Upper lobe of left lung (tissue), 6 donors: ENCODE results near the gene PLK5. TPM values are rescaled to one million over a fixed set of nuclear protein-coding genes. Genes with fewer than 3 reads are reported as not detected.

Experiments used
- ATAC-seq, 2 donors: fragments of 200-7000 bp; cut with Tn5 transposase; one replicate each; pipeline ENCODE4 v1.9.1; 2022; ENCODE audit warnings: mild to moderate bottlenecking in 2 of 2, moderate library complexity in 2 of 2; ENCODE audit not compliant: low FRiP score in 2 of 2
- DNase-seq, 2 donors: peaks; one replicate each; pipeline ENCODE4 v3.0.0-alpha.2; 2019 to 2020
- H3K27ac ChIP-seq, 4 donors: fragments of 200-600 bp; sonication (generic); one replicate each; pipeline ENCODE4 v1.5.1; 2016 to 2019
- H3K27me3 ChIP-seq, 4 donors: fragments of 200-600 bp; sonication (generic); one replicate each; pipeline ENCODE4 v1.5.1; 2017 to 2019
- H3K36me3 ChIP-seq, 4 donors: fragments of 200-600 bp; sonication (generic); one replicate each; pipeline ENCODE4 v1.5.1; 2016 to 2019
- H3K4me1 ChIP-seq, 4 donors: fragments of 200-600 bp; sonication (generic); one replicate each; pipeline ENCODE4 v1.5.1; 2018 to 2019
- H3K4me3 ChIP-seq, 4 donors: fragments of 200-600 bp; sonication (generic); one replicate each; pipeline ENCODE4 v1.5.1; 2017 to 2019; ENCODE audit warnings: mild to moderate bottlenecking in 2 of 4, moderate library complexity in 1 of 4
- H3K9me3 ChIP-seq, 4 donors: fragments of 200-600 bp; sonication (generic); one replicate each; pipeline ENCODE4 v1.5.1; 2018 to 2019
- CTCF ChIP-seq, 6 experiments: fragments of 450-650 bp in 4 of 6; fragments of 200-600 bp in 2 of 6; sonication (generic) in 2 of 6; IDR thresholded peaks; one replicate each; pipeline ENCODE4 v1.5.1; 2016 to 2019; ENCODE audit warnings: antibody characterized with exemption in 6 of 6
- EP300 ChIP-seq, 4 donors: sonication (generic); formaldehyde crosslinking; IDR thresholded peaks; one replicate each; pipeline ENCODE4 v1.5.1; 2017; ENCODE audit warnings: antibody characterized with exemption in 4 of 4, control low read depth in 2 of 4
- POLR2A ChIP-seq, 4 donors: fragments of 450-650 bp; IDR thresholded peaks; one replicate each; pipeline ENCODE4 v1.5.1; 2016 to 2017; ENCODE audit warnings: antibody characterized with exemption in 4 of 4, mild to moderate bottlenecking in 2 of 4
- POLR2AphosphoS5 ChIP-seq, 2 donors: sonication (generic); formaldehyde crosslinking; IDR thresholded peaks; one replicate each; pipeline ENCODE4 v1.5.1; 2017; ENCODE audit warnings: antibody characterized with exemption in 2 of 2
- WGBS, 2 donors: methylation state at CpG; one replicate each; pipeline ENCODE4 v1.1.5; 2017 to 2018; 5-methylcytosine and 5-hydroxymethylcytosine counted together
- total RNA-seq, 6 donors: library from RNA; depleted of rRNA in 4 of 6; stranded (reverse); fragments of >200 nt in 4 of 6; gene quantifications; one replicate each; pipeline versions ENCODE4 v1.1.0 to v1.2.1, GENCODE V29; 2016 to 2021
- donor health status: DM: no; HTN: no; CAD: no; lungs with moderate emphysema.
- donor health status: DM: no; HTN: yes; CAD: no; lungs with severe emphysema.

PLK5 gene
- total RNA-seq, 6 donors from 2014 or later: not detected

GRCh38 chr19:1571358-1571757, 47.5 kb downstream of the PLK5 start:
- H3K27ac ChIP-seq: no peak overlapping the region
- H3K4me3 ChIP-seq: no peak overlapping the region
- H3K36me3 ChIP-seq: peaks cover 0 to 3% (median 2%) of the 10 kb centered on the region in 4 donors
- no peaks in the 10 kb centered on the region for H3K9me3 ChIP-seq
- peaks cover 6 to 20% (median 9%) of the 10 kb centered on the region in 4 donors for H3K4me1 ChIP-seq
- no peak for TF ChIP-seq EP300 (IDR thresholded peaks at IDR 0.05)
- DNase-seq (no peak), ATAC-seq (no peak)
- 95 to 96% methylated on average over 12 of the region's 12 CpGs for WGBS, 2 donors
- H3K27me3 ChIP-seq: peaks cover 0 to 9% (median 0%) of the 10 kb centered on the region in 4 donors

- no peak for ATAC-seq
- TF ChIP-seq CTCF (IDR thresholded peaks at IDR 0.05) (no peak), POLR2AphosphoS5 (IDR thresholded peaks at IDR 0.05) (no peak), EP300 (IDR thresholded peaks at IDR 0.05) (no peak), POLR2A (IDR thresholded peaks at IDR 0.05) (no peak)
- peaks cover 4 to 8% (median 5%) of the 10 kb centered on the region in 4 donors for H3K4me1 ChIP-seq
Observed at GRCh38 chr19:1572795-1573194, 48.9 kb downstream of the PLK5 start.

GRCh38 chr19:1574354-1575136, 50.7 kb downstream of the PLK5 start:
- peak in 1 of 2 donors; percentile 70 for DNase-seq

More at GRCh38 chr19:1572795-1573194, 48.9 kb downstream of the PLK5 start:
- Histone ChIP-seq H3K27ac (no peak overlapping the region), H3K9me3 (no peaks in the 10 kb centered on the region), H3K4me3 (no peak overlapping the region), H3K27me3 (no peaks in the 10 kb centered on the region), H3K36me3 (peaks cover 0 to 18% (median 17%) of the 10 kb centered on the region in 4 donors)
- no peak for DNase-seq
- WGBS, 2 donors: 75 to 76% methylated on average over 9 of the region's 9 CpGs

GRCh38 chr19:1575323-1576241, 51.7 kb downstream of the PLK5 start:
- Histone ChIP-seq H3K27ac (no peak overlapping the region), H3K27me3 (no peaks in the 10 kb centered on the region), H3K4me1 (no peaks in the 10 kb centered on the region), H3K9me3 (no peaks in the 10 kb centered on the region), H3K4me3 (no peak overlapping the region), H3K36me3 (peaks cover 5 to 44% (median 41%) of the 10 kb centered on the region in 4 donors)
- ATAC-seq (no peak), DNase-seq (peak in 1 of 2 donors; percentile 58)
- no peak for TF ChIP-seq POLR2A (IDR thresholded peaks at IDR 0.05)
- 86% methylated on average over 13 to 22 of the region's 22 CpGs for WGBS, 2 donors

More at GRCh38 chr19:1574354-1575136, 50.7 kb downstream of the PLK5 start:
- no peaks in the 10 kb centered on the region for H3K27me3 ChIP-seq
- no peak overlapping the region for H3K27ac ChIP-seq
- no peaks in the 10 kb centered on the region for H3K9me3 ChIP-seq
- no peak overlapping the region for H3K4me3 ChIP-seq
- no peaks in the 10 kb centered on the region for H3K4me1 ChIP-seq
- H3K36me3 ChIP-seq: peaks cover 3 to 34% (median 31%) of the 10 kb centered on the region in 4 donors
- no peak for ATAC-seq
- WGBS, 2 donors: 83 to 88% methylated on average over 19 to 34 of the region's 34 CpGs
- TF ChIP-seq EP300 (IDR thresholded peaks at IDR 0.05) (no peak), POLR2A (IDR thresholded peaks at IDR 0.05) (no peak), POLR2AphosphoS5 (IDR thresholded peaks at IDR 0.05) (no peak), CTCF (IDR thresholded peaks at IDR 0.05) (no peak)

- Histone ChIP-seq H3K27ac (no peak overlapping the region), H3K4me1 (no peaks in the 10 kb centered on the region), H3K4me3 (no peak overlapping the region), H3K36me3 (peaks cover 10 to 53% (median 50%) of the 10 kb centered on the region in 4 donors), H3K9me3 (no peaks in the 10 kb centered on the region), H3K27me3 (no peaks in the 10 kb centered on the region)
- DNase-seq (peak in 1 of 2 donors; percentile 69), ATAC-seq (no peak)
- 89 to 92% methylated on average over 12 to 25 of the region's 30 CpGs for WGBS, 2 donors
- no peak for TF ChIP-seq EP300 (IDR thresholded peaks at IDR 0.05)
- no peak for TF ChIP-seq CTCF (IDR thresholded peaks at IDR 0.05)
- no peak for TF ChIP-seq POLR2AphosphoS5 (IDR thresholded peaks at IDR 0.05)
- TF ChIP-seq POLR2A (IDR thresholded peaks at IDR 0.05): no peak
Observed at GRCh38 chr19:1576242-1577089, 52.6 kb downstream of the PLK5 start.
